NCI-H2196 treated with DMSO at 0.1 percent for 48 hours (cell line): Measurements from ENCODE around the gene SERPIND1.
"Not testable (repeated sequence)": the region's sequence is repeated elsewhere in the genome, so short reads cannot be mapped to it uniquely, and the experiment has no call there.

ENCODE experiments used
- DNase-seq: peaks from one replicate; lab custom pipeline; 2025; ENCODE audit not compliant: unreplicated experiment; lab: John Stamatoyannopoulos, UW

The SERPIND1 gene

GRCh38 chr22:20746431-20747189 lies 27.3 kb upstream of the SERPIND1 start:
- DNase-seq: no peak

- DNase-seq: no peak
Measured at GRCh38 chr22:20747223-20747622, 26.7 kb upstream of the SERPIND1 start.

- no peak for DNase-seq
Measured at GRCh38 chr22:20748082-20748481, 25.8 kb upstream of the SERPIND1 start.

- no peak for DNase-seq
Measured at GRCh38 chr22:20748731-20749428, 25.0 kb upstream of the SERPIND1 start.

- no peak for DNase-seq
Measured at GRCh38 chr22:20749453-20749852, 24.5 kb upstream of the SERPIND1 start.

GRCh38 chr22:20750461-20751184 lies 23.3 kb upstream of the SERPIND1 start:
- peak; percentile 37 for DNase-seq

- DNase-seq: no peak
Measured at GRCh38 chr22:20751185-20751851, 22.6 kb upstream of the SERPIND1 start.

- DNase-seq: no peak
Measured at GRCh38 chr22:20752104-20752741, 21.7 kb upstream of the SERPIND1 start.

- DNase-seq: no peak
Measured at GRCh38 chr22:20752873-20753272, 21.0 kb upstream of the SERPIND1 start.

- no peak for DNase-seq
Measured at GRCh38 chr22:20756846-20757245, 17.1 kb upstream of the SERPIND1 start.

GRCh38 chr22:20758688-20759087 lies 15.2 kb upstream of the SERPIND1 start:
- DNase-seq: no peak

GRCh38 chr22:20760084-20760483 lies 13.8 kb upstream of the SERPIND1 start:
- no peak for DNase-seq

- no peak for DNase-seq
Measured at GRCh38 chr22:20761536-20761935, 12.4 kb upstream of the SERPIND1 start.

GRCh38 chr22:20762233-20762796 lies 11.6 kb upstream of the SERPIND1 start:
- no peak for DNase-seq

- no peak for DNase-seq
Measured at GRCh38 chr22:20763630-20764470, 10.1 kb upstream of the SERPIND1 start.

GRCh38 chr22:20764471-20764720 lies 9.5 kb upstream of the SERPIND1 start:
- no peak for DNase-seq

- no peak for DNase-seq
Measured at GRCh38 chr22:20764729-20765128, 9.2 kb upstream of the SERPIND1 start.

- no peak for DNase-seq
Measured at GRCh38 chr22:20765938-20766337, 8.0 kb upstream of the SERPIND1 start.

GRCh38 chr22:20766530-20766929 lies 7.4 kb upstream of the SERPIND1 start:
- no peak for DNase-seq

GRCh38 chr22:20769496-20769826 lies 4.5 kb upstream of the SERPIND1 start:
- not testable (repeated sequence) for DNase-seq
